Activated naive CD8-positive, alpha-beta T cell (primary cell): ENCODE results near the gene FAM151A.

Source experiments
- H3K27ac Mint-ChIP-seq: one replicate; pipeline ENCODE4 v1.8.0; 2021; ENCODE audit warnings: mixed read lengths
- H3K27me3 Mint-ChIP-seq: one replicate; pipeline ENCODE4 v1.8.0; 2021; ENCODE audit warnings: mixed read lengths
- H3K36me3 Mint-ChIP-seq: one replicate; pipeline ENCODE4 v1.8.0; 2021; ENCODE audit warnings: mixed read lengths
- H3K4me1 Mint-ChIP-seq: one replicate; pipeline ENCODE4 v1.8.0; 2021; ENCODE audit warnings: low read depth, mixed read lengths
- H3K4me3 Mint-ChIP-seq: one replicate; pipeline ENCODE4 v1.8.0; 2021; ENCODE audit warnings: mild to moderate bottlenecking, mixed read lengths
- H3K9me3 Mint-ChIP-seq: one replicate; pipeline ENCODE4 v1.8.0; 2021; ENCODE audit warnings: low read depth, mixed read lengths

The FAM151A gene

GRCh38 chr1:54623216-54624007 lies at the start of gene FAM151A:
Gene FAM151A (minus strand): TSS chr1:54623525. CDS start chr1:54623395, 130 bp downstream.
- Mint-ChIP-seq H3K4me3 (no peak within 1 kb of the TSS), H3K9me3 (no peaks in the 10 kb centered on the region), H3K27ac (no peak within 1 kb of the TSS), H3K4me1 (no peaks in the 10 kb centered on the region), H3K36me3 (no peaks in the 10 kb centered on the region), H3K27me3 (peaks cover 2% of the 10 kb centered on the region)

GRCh38 chr1:54671985-54672608 lies 48.8 kb upstream of the FAM151A start:
- no peaks in the 10 kb centered on the region for H3K36me3 Mint-ChIP-seq
- no peaks in the 10 kb centered on the region for H3K27me3 Mint-ChIP-seq
- no peak overlapping the region for H3K4me3 Mint-ChIP-seq
- H3K4me1 Mint-ChIP-seq, result no peaks in the 10 kb centered on the region
- H3K27ac Mint-ChIP-seq, result no peak overlapping the region
- no peaks in the 10 kb centered on the region for H3K9me3 Mint-ChIP-seq

GRCh38 chr1:54668567-54668966 lies 45.2 kb upstream of the FAM151A start:
- Mint-ChIP-seq H3K36me3 (no peaks in the 10 kb centered on the region), H3K27ac (no peak overlapping the region), H3K9me3 (no peaks in the 10 kb centered on the region), H3K4me3 (no peak overlapping the region), H3K4me1 (no peaks in the 10 kb centered on the region), H3K27me3 (no peaks in the 10 kb centered on the region)

DNA sequence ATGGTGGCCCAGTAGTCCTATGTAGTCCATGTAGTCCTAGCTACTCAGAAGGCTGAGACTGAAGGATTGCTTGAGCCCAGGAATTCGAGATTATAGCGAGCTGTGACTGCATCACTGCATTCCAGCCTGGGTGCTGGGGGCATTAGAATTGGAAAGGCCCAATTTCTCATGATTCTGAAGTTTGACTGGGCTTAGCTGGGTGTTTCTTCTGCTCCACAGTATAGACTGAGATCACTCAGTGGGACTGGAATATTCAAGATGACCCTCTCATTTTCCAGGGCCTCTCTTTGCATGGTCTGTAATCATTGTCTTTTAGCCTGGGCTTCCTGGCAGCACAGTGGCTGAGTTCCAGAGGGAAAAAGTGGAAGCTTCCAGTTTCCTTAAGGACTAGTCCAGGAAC lies 44.5 kb upstream of the FAM151A start:
- H3K9me3 Mint-ChIP-seq, result no peaks in the 10 kb centered on the region
- H3K4me1 Mint-ChIP-seq, result no peaks in the 10 kb centered on the region
- no peaks in the 10 kb centered on the region for H3K36me3 Mint-ChIP-seq
- H3K27me3 Mint-ChIP-seq, result no peaks in the 10 kb centered on the region
- no peak overlapping the region for H3K27ac Mint-ChIP-seq
- no peak overlapping the region for H3K4me3 Mint-ChIP-seq

- H3K36me3 Mint-ChIP-seq, result no peaks in the 10 kb centered on the region
- no peaks in the 10 kb centered on the region for H3K9me3 Mint-ChIP-seq
- no peak overlapping the region for H3K4me3 Mint-ChIP-seq
- no peak overlapping the region for H3K27ac Mint-ChIP-seq
- no peaks in the 10 kb centered on the region for H3K4me1 Mint-ChIP-seq
- no peaks in the 10 kb centered on the region for H3K27me3 Mint-ChIP-seq
Measured at GRCh38 chr1:54666333-54666732, 43.0 kb upstream of the FAM151A start.

DNA sequence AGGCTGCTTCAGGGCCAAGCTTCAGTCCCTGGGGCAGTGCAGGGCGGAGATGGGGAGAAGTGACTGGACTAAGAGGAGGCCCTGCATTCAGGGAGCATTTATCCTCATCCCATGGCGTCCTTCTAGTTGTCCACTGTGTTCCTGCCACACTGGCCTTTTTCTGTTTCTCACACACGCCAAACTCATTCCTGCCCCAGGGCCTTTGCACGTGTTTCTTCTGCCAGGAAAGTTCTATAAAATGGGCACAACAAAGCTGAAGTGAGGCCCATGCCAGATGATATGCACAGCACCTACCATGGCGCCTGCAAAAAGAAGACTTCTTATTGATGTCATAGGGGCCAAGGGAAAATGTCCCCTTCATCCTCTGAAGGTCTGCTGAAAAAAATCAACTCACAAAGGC lies 42.5 kb upstream of the FAM151A start:
- Mint-ChIP-seq H3K27me3 (no peaks in the 10 kb centered on the region), H3K36me3 (no peaks in the 10 kb centered on the region), H3K4me1 (no peaks in the 10 kb centered on the region), H3K9me3 (no peaks in the 10 kb centered on the region), H3K27ac (no peak overlapping the region), H3K4me3 (no peak overlapping the region)

GRCh38 chr1:54664364-54664763 lies 41.0 kb upstream of the FAM151A start:
- Mint-ChIP-seq H3K4me3 (no peak overlapping the region), H3K4me1 (no peaks in the 10 kb centered on the region), H3K27ac (no peak overlapping the region), H3K9me3 (peaks cover 3% of the 10 kb centered on the region), H3K27me3 (no peaks in the 10 kb centered on the region), H3K36me3 (peaks cover 4% of the 10 kb centered on the region)

DNA sequence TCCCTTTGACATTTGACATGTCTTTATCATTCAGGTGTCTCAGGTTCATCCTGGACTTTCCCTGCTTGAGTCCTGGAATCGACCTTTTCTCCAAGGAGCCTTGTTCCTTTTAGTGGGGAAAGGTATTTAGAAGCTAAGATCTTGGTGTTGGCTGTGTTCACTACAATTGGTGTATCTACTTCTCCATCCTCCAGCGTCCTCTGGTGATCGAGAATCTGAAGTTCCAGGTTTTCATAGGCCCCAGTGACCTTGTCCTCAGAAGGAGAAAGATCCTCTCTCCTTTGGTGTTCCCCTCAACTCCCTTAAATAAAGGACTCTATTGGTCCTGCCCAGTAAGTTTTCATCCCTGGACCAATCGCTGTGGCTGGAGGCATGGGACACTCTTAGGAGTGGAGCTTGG lies 40.4 kb upstream of the FAM151A start:
- Mint-ChIP-seq H3K27me3 (no peaks in the 10 kb centered on the region), H3K4me1 (no peaks in the 10 kb centered on the region), H3K9me3 (peaks cover 3% of the 10 kb centered on the region), H3K36me3 (peaks cover 4% of the 10 kb centered on the region), H3K4me3 (no peak overlapping the region), H3K27ac (no peak overlapping the region)

- Mint-ChIP-seq H3K27me3 (no peaks in the 10 kb centered on the region), H3K4me1 (no peaks in the 10 kb centered on the region), H3K27ac (no peak overlapping the region), H3K9me3 (peaks cover 3% of the 10 kb centered on the region), H3K4me3 (no peak overlapping the region), H3K36me3 (peaks cover 4% of the 10 kb centered on the region)
Measured at GRCh38 chr1:54658164-54658913, 35.0 kb upstream of the FAM151A start.

DNA sequence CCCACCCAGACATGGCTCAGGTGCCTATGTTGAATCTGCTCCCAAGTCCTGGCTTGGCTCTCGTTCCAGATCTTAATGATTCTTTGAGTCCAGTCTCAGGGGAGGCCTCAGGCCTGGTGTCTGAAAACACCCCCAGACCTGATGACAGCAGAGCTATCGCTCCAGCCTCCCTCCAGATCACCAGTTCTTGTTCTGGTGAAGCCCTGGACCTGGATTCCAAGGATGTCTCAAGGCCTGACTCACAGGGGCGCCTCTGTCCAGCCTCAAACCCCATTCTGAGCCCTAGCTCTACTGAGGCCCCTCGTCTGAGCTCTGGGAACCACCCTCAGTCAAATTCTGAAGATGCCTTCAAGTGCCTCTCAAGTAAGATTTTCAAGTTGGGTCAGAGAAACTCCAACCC lies 29.7 kb upstream of the FAM151A start:
- Mint-ChIP-seq H3K36me3 (no peaks in the 10 kb centered on the region), H3K4me3 (no peak overlapping the region), H3K4me1 (no peaks in the 10 kb centered on the region), H3K9me3 (no peaks in the 10 kb centered on the region), H3K27ac (no peak overlapping the region), H3K27me3 (peaks cover 4% of the 10 kb centered on the region)

- no peaks in the 10 kb centered on the region for H3K4me1 Mint-ChIP-seq
- no peak overlapping the region for H3K4me3 Mint-ChIP-seq
- H3K36me3 Mint-ChIP-seq, result no peaks in the 10 kb centered on the region
- no peak overlapping the region for H3K27ac Mint-ChIP-seq
- H3K27me3 Mint-ChIP-seq, result peaks cover 4% of the 10 kb centered on the region
- no peaks in the 10 kb centered on the region for H3K9me3 Mint-ChIP-seq
Measured at GRCh38 chr1:54652168-54652567, 28.8 kb upstream of the FAM151A start.

DNA sequence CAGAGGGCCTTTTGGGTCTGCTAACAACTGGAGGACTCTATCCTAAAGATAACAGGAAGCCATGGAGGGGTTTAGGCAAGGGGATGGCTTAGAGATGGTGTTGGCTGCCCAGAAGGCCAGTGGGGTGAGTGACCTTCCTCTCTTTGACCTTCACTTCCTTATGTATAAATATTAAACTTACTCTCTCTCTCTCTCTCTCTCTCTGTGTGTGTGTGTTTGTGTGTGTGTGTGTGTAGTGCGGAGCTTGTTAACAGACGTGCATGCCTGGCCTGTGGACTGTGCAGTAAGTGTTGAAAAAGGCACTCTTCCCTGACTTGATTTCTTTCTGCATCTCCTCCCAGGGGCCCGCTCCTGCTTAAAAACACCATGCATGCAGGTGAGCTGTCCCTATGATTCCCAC lies 28.3 kb upstream of the FAM151A start:
- Mint-ChIP-seq H3K27me3 (peaks cover 4% of the 10 kb centered on the region), H3K27ac (no peak overlapping the region), H3K4me1 (no peaks in the 10 kb centered on the region), H3K4me3 (no peak overlapping the region), H3K9me3 (no peaks in the 10 kb centered on the region), H3K36me3 (no peaks in the 10 kb centered on the region)

DNA sequence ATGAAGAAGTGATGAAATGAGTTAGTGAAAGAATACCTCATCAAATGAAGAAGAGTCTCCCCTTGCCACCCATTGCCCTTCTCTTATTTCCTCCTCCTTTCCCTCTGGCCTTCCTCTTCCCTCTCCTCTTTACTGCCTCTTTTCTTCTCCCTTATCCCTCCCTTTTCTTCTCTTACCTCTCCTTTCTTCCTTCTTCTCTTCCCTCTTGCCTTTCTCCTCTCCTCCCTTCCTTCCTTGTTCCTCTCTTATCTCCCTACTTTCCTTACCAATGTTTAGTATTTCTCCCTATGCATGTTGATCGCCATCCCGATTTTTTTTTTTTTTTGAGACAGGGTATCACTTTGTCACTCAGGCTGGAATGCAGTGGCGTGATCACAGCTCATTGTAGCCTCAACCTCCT lies 27.1 kb upstream of the FAM151A start:
- Mint-ChIP-seq H3K4me3 (no peak overlapping the region), H3K36me3 (no peaks in the 10 kb centered on the region), H3K4me1 (no peaks in the 10 kb centered on the region), H3K27ac (no peak overlapping the region), H3K9me3 (no peaks in the 10 kb centered on the region), H3K27me3 (peaks cover 4% of the 10 kb centered on the region)

DNA sequence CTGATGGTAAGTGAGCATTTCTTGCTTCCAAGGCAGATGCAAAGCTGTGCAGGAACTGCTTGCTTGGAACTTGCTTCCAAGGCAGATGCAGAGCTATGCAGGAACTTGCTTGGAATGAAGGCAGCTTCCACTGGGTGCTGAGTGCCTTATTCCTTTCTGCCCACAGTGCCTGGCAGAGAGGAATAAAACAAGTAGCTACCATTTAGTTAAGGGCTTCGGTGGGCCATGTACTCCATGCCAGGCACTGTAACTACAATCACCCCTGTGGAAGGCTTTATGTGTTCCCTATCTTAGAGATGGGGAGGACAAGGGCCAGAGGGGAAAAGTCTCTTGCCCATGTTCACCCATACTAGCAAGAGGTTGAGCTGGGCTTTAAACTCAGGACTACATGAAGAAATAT lies 26.6 kb upstream of the FAM151A start:
- no peaks in the 10 kb centered on the region for H3K9me3 Mint-ChIP-seq
- H3K4me3 Mint-ChIP-seq, result no peak overlapping the region
- peaks cover 4% of the 10 kb centered on the region for H3K27me3 Mint-ChIP-seq
- H3K36me3 Mint-ChIP-seq, result no peaks in the 10 kb centered on the region
- H3K27ac Mint-ChIP-seq, result no peak overlapping the region
- no peaks in the 10 kb centered on the region for H3K4me1 Mint-ChIP-seq

DNA sequence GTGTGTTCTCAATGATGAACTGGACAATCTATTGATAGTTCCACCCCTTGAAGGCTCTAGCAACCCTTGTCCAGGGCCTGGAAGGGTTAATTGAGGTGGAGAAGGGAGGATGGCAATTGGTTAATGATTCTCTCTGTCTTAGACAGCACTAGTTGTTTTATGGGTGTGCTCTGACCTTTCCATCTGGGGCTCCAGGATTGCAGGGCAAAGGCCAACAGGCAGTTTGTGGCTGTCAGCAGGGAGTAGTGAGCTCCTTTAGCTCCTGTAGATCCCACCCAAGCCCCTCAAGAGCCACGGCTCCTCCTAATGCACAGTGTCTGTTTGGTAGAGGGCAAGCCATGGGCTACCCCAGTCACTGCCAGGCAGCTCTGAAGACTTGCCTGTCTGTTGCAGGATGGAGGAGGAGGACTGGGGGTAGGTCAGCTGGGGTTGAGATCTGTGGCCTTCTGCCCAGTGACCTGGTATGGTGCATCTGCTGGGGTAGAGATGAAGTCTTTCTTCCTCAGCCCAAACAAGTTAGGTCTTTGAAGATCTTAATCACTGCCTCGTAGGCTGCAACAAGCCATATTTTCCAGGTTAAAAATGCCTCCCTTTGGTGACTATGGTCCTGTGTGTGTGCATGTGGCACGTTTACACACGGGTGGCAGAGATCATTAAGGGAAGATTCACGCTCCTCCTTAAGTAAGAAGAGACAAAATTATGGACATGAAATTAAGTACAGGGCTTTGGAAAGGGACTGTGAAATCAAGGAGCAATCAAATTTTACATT lies 26.0 kb upstream of the FAM151A start:
- Mint-ChIP-seq H3K4me3 (no peak overlapping the region), H3K36me3 (no peaks in the 10 kb centered on the region), H3K9me3 (no peaks in the 10 kb centered on the region), H3K4me1 (no peaks in the 10 kb centered on the region), H3K27me3 (peaks cover 4% of the 10 kb centered on the region), H3K27ac (no peak overlapping the region)
